GM19395 (cell line): ENCODE data around the gene SH3BGRL2.

ENCODE experiments used
- ATAC-seq: cut with Tn5 transposase; IDR thresholded peaks from one replicate; pipeline ENCODE4 v1.9.1; 2021; ENCODE audit warnings: mild to moderate bottlenecking, moderate library complexity; ENCODE audit not compliant: unreplicated experiment

SH3BGRL2 gene

DNA sequence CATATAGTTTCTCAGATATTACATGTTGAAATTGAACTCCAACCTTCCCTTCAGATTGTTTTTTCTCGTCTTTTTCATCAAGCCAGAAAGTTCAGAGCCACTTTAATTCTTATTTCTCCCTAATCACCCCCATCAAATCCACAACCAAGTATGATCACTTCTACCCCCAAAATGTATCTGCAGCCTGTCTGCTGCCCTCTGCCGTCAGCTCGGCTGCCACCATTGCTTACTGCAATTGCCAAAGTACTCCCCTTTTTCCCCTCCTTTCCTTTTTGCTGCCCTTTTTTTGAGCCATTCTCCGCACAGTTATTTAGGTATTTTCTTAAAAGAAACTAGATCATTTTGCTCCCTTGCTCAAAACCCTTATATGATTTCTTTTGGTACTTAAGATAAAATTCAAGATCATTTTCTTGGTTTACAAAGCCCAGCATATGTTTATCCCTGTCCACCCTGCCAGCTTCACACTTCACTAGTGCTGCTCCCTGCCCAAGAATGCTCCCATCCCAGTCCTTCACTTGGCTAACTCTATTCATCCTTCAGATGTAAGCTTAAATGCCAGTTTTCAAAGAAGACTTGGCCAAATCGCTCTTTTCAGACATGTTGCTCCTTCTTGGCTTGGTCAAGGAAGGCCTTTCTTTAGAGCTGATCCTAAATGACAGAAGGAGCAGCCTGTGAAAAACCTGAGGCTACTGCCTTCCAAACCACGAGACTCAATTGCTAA lies 63.7 kb downstream of the SH3BGRL2 start:
- no peak for ATAC-seq

DNA sequence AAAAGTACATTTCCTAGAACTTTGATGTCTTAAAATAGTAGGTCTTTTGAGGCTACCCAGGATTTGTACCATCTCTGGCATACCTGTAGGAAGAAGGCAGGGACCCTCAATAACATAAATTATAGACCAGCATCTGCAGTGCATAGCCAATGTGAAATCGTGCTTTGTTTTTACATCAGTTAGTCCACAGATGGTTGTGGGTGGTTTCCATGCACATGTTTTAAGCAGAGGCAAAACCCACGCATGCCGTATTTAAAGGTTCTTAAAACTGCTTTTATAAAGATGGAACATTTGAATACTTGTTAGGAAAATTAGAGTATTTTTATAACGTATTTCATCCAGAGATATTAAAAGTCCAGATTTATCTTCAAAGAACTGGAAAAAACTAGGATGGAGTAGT lies 66.3 kb downstream of the SH3BGRL2 start:
- no peak for ATAC-seq

GRCh38 chr6:79699606-79700005 lies 68.5 kb downstream of the SH3BGRL2 start:
- no peak for ATAC-seq

DNA sequence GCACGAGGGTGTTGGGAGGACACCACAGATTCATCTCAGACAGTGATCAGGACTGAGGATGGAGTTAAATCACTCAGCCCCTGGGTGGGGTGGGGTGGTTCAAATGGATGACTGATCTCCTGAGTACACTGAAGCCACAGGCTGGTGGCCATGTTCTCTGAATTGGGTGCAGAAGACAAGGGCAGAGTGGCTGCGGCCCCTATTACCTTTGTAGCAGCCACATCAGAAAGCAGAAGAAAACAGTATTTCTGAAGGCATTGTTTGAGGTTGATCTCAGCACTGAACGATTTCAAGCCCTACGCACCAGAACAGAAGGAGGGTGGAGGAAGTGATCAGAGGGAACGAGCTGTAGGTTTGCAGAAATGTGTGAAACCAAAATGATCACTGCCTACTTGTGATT lies 71.6 kb downstream of the SH3BGRL2 start:
- ATAC-seq: no peak

DNA sequence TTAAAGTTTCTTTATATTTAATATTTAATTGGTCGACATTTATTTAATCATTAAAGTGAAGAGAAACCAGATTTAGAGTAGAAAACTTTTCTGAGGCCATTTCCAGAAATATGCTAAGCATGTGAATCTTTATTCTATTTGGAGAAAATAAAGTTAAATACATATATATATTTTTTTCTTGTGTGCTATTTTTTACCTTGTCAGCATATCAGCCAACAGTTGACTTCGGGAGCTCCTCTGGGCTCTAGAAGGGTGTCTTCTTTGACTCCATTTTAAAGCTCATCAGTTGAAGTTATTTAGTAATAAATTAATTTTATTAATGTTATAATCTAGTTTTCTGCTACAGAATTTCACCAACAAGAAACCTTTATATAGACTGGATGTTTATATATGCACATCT lies 73.1 kb downstream of the SH3BGRL2 start:
- ATAC-seq: no peak

GRCh38 chr6:79705456-79705995 lies 74.4 kb downstream of the SH3BGRL2 start:
- no peak for ATAC-seq

GRCh38 chr6:79706527-79706926 lies 75.4 kb downstream of the SH3BGRL2 start:
- no peak for ATAC-seq

- no peak for ATAC-seq
These were observed 76.5 kb downstream of the SH3BGRL2 start for GRCh38 chr6:79707621-79708020.

DNA sequence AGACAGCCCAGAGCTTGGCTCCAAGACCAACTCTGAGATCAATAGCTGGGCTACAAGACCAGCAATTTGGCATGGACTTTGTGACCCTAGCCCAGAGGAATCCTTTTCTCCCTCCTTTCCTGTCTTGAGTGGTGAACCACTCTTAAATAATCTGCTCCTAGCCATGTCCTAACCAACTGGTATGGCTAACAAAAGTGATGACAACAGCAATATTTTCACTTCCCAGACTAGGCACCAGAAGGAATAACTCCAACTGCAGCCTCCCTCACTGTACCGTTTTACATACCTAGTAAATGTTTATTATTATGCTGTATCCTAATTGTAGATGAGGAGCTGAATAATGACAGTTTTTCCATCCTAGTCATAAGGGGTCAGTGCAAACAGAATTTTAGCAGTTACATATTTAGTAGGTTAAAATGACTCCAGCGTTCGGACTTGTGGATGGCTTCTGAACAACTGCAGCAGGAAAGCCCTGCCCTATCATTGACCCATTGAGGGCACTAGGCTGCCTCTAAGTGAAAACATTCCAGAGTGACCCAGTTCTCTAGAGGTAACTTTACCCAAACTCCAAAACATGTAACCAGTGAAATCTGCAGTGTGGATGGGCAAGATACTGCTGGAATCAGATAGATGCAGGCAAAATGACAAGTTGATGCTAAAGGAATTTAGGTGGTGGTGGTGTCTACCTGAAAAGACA lies 77.1 kb downstream of the SH3BGRL2 start:
- no peak for ATAC-seq

- no peak for ATAC-seq
These were observed 79.0 kb downstream of the SH3BGRL2 start for GRCh38 chr6:79710127-79710526.

DNA sequence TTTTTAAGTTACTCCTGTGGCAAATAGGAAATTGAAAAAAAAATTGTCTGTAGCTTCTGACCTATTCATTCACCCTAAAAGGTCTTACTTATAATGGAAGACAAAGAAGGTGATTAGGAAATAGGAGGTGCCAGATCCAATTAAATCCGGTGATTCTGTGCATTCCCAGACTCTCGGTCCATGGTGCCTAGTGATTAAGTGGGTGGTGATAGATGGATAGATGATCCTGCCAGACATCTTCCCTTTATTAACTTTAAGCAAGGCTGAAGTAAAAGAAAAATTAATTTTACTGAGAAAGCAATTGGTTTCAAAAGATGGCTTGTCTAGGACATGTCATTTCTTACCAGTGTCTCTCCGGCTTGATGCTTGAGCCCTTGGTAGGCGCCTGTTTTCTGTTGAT lies 80.0 kb downstream of the SH3BGRL2 start:
- no peak for ATAC-seq

DNA sequence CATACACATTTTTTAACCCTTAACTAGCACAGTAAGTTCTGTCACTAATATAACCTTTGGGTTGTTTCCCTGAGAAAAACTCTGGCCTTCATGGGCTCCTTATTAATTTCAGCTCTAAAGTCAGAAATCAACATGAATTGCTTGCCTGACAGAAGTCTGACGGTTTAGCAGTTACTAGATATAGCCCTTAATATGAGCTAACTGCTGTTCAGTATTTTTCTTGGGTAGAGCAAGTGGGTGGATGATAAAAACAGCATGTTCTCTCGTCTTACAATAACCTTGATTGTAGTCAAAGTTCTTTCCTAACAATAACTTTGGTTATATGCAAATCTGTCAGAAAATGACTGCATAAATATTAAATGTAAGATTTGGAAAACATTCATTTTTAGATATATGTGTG lies 81.0 kb downstream of the SH3BGRL2 start:
- ATAC-seq: no peak

- no peak for ATAC-seq
These were observed 81.5 kb downstream of the SH3BGRL2 start for GRCh38 chr6:79712616-79713135.

DNA sequence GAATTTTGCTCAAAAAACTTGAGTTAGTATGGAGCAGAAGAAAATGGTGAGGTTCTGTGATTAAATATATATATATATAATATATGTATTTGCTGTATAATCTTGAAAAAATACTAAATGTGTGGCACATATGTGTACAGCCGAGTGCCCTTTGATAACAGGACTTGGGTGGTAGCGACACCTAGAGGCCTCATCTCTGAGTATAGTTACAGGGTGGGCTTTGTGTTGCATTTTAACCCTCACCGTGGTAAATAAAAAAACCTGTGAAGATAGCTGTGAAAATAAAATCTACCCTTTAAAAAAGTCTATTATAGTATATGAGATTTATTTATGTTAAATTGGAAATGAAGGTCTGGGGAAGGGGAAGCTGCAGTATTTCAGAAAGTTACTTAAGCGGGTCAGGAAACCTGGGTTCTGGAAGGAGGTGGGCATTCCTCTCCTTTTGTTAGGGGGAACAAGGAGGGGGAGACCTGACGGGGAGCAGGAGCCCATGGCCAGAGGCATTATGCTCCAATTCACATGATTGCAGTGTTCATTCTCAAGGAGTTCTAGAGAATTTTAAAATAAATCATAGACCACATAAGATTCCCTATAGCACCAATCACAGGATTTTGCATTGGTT lies 82.7 kb downstream of the SH3BGRL2 start:
- ATAC-seq: peak; percentile 71

- ATAC-seq: no peak
These were observed 86.9 kb downstream of the SH3BGRL2 start for GRCh38 chr6:79717989-79718388.

DNA sequence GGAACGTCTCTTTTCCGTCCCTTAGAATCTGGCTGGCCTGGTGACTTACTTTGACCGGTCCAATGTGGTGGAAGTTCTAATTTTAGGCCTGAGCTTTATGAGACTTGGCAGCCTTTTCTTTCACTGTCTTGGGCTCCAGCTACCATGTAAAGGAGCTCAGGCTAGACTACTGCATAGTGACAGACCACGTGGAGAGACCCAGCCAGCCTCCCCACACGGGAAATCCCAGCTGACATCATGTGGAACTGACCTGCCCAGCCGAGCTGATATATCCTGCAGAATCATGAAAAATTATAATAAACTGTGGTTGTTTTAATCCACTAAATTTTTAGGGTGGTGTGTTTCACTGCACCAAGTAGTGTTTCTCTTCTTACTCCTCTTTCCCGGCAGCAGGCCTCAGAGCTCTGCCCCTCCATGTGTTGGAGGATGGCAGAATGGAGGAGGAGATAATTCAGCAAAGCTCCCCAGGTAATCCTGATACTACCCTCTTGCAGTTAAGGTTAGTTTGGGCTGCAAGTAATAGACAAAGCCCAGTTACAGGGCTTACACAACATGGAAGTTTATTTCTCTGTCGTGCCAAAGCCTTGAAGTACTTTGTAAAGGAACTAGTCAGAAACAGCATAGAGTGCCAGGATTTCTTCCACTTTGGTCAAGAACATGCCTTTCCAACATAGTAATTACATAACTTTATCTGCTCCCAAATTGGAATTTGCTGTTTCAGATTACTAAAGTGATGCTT lies 87.5 kb downstream of the SH3BGRL2 start:
- no peak for ATAC-seq

GRCh38 chr6:79719248-79719960 lies 88.3 kb downstream of the SH3BGRL2 start:
- peak; percentile 52 for ATAC-seq

DNA sequence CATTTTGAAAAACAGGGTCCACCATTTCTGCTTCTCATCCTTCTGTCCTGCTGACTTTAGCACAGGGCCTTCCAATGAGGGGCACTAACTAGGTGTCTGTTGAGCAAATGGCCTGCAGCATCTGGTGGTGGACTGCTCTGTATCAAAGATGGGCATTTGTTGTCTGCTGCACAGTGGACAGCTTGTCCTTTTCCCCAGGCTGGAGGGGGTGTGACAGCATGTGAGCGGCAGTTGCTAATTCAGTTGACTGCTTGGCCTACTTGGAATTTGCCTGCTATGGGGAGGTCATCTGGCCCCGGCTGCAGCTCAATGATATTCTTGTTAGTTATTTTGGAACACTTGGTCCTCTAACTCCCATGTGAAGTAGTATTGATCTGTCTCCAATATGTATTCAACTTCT lies 93.7 kb downstream of the SH3BGRL2 start:
- no peak for ATAC-seq

GRCh38 chr6:79731471-79731870 lies 100.3 kb downstream of the SH3BGRL2 start:
- no peak for ATAC-seq

DNA sequence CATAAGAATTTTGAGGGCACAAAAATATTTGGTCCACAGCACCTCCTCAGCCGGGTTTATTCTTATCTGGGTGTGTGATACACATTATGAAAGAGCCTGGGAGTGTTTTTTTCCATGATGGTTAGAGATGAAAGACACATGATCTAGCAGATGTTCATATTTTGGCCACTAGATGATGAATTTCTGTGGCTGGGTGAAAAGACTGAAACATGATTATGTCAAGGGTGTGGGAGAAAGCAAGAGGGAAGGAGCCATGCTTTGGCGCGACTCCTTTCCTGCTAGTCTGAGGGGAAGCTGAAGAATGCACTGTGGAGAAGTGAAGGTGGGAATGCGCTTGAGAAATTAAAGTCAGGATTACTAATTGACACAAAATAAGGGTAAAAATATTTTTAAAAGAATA lies 102.3 kb downstream of the SH3BGRL2 start:
- no peak for ATAC-seq
